ENCODE measurements around the gene CDK6. TPM values are rescaled to one million over a fixed set of nuclear protein-coding genes. Genes with fewer than 3 reads are reported as not detected.

CDK6 gene
- total RNA-seq, 1 experiment from 2014 or later, result 126 TPM

DNA sequence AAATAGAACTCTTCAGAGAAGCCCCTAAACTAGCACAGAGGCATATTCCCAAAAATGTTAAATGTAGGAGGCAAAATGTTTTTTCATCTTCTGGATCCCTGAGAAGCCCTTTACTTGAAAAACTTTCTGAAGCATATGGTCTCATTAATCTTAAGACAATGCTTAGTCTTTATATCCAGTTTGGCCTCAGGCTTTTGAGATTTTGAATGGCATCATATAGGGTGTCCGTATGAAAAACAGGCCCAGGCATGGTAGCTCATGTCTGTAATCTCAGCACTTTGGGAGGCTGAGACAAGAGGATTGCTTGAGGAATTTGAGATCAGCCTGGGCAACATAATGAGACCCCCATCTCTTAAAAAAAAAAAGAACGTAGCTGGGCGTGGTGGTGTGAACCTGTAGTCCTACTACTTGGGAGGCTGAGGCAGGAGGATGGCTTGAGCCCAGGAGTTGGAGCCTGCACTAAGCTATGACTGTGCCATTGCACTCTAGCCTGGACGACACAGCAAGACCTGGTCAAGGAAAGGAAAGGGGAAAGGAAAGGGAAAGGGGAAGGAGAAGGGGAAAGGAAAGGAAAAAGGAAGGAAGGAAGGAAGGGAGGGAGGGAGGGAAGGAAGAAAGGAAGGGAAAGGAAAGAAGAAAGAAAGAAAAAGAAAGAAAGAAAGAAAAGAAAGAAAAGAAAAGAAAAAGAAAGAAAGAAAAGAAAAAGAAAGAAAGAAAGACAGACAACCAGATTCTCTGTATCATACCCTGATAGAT is 119.4 kb downstream of the CDK6 start:
- no peak for DNase-seq (ENCODE audit: low read depth in 1 of 2, low spot score in 2 of 2)
- Histone ChIP-seq H3K27me3 (replicated peaks) (no peaks in the 10 kb centered on the region), H3K4me1 (replicated peaks) (peaks cover 60% of the 10 kb centered on the region), H3K27ac (peak overlapping the region; percentile 88), H3K4me3 (peak overlapping the region; percentile 31), H3K36me3 (peaks cover 30% of the 10 kb centered on the region), H3K9me3 (replicated peaks) (no peaks in the 10 kb centered on the region)

DNA sequence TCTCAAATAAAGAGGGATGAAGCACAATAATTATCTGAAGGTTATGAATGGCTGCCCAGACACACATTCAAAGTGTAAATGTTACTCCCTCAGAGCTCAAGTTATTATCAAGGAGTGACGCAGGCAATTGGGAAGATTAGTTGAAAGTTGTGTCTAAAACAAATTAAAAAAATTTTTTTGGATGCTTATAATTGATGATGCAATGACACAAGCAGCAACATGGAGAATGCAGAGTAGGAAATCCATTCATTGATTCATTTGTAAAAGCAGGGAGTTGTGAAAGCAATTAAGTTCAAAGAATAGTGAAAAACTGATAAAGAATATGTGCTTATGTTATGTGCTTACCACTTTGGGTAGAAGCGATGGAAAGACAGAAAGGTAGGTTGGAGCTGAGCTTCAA is 120.4 kb downstream of the CDK6 start:
- Histone ChIP-seq H3K27me3 (replicated peaks) (no peaks in the 10 kb centered on the region), H3K27ac (peak overlapping the region; percentile 60; the same call in 1 of the 2 replicates), H3K4me3 (no peak overlapping the region), H3K4me1 (replicated peaks) (peaks cover 60% of the 10 kb centered on the region), H3K36me3 (peaks cover 27% of the 10 kb centered on the region), H3K9me3 (replicated peaks) (no peaks in the 10 kb centered on the region)
- no peak for DNase-seq (ENCODE audit: low read depth in 1 of 2, low spot score in 2 of 2)

DNA sequence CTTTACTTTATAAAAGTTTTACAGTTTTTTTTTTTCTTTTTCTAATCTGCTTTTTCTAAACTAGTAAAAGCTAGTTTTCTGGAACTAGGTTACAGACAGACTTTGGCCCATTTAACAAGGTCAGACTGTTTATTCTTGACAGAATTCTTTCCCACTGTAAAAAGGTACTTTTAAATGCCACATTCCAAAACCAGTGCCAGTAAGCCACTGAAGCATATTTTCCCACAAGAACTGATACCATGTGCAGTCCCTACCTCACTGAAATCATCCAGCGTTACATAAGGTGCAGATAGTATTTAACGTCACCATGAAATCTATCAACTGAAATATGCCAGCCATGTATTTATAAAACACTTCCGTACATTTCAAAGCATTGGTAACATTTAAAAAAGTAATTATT is 121.6 kb downstream of the CDK6 start:
- Histone ChIP-seq H3K36me3 (peaks cover 34% of the 10 kb centered on the region), H3K4me1 (replicated peaks) (peaks cover 55% of the 10 kb centered on the region), H3K9me3 (replicated peaks) (no peaks in the 10 kb centered on the region), H3K27ac (peak overlapping the region; percentile 60), H3K4me3 (no peak overlapping the region), H3K27me3 (replicated peaks) (no peaks in the 10 kb centered on the region)
- peak in 1 of 2 experiments; percentile 41 for DNase-seq (ENCODE audit: low read depth in 1 of 2, low spot score in 2 of 2)

DNA sequence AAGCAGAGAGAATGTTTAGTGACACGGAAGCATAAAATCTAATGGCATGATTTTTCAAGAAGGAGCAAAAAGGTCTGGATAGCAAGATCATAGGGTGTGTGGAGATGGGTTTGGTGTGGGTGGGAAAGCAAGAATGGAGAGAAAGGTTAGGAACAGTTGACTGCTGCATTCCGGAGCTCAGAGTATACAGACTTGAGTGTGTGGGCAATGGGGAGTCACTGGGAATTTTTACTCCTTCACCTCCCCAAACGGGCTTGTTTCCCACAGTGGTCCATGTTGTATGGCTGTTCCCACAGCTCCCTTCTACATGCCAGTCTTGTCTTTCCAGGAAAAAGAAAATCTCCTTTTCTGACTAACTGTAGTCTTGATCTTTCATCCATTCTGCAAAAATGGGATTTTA is 122.1 kb downstream of the CDK6 start:
- Histone ChIP-seq H3K27ac (peak overlapping the region; percentile 60), H3K36me3 (peaks cover 35% of the 10 kb centered on the region), H3K9me3 (replicated peaks) (no peaks in the 10 kb centered on the region), H3K4me1 (replicated peaks) (peaks cover 51% of the 10 kb centered on the region), H3K27me3 (replicated peaks) (no peaks in the 10 kb centered on the region), H3K4me3 (no peak overlapping the region)
- DNase-seq (ENCODE audit: low read depth in 1 of 2, low spot score in 2 of 2), result peak in 1 of 2 experiments; percentile 42

DNA sequence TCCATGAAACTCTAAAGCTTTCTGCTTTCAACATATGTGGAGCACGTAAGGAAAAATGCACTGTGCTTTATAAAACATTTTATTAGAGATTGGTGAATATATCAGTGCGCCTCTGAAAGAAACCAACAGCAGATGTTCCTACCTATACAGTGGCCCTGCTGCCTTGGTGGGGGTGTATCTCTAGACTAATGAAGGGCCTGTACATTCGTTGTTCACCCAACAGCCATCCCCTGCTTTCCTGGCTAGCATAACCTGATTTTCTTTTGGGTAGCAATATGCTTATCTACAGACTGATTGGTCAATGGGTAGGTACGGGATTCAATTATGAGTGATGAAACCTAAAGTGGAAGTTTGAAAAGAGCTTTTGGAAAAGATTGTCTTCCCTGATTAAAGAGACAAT is 126.5 kb downstream of the CDK6 start:
- H3K9me3 ChIP-seq (replicated peaks), result no peaks in the 10 kb centered on the region
- H3K27me3 ChIP-seq (replicated peaks), result no peaks in the 10 kb centered on the region
- H3K4me1 ChIP-seq (replicated peaks), result peaks cover 14% of the 10 kb centered on the region
- no peak for DNase-seq (ENCODE audit: low read depth in 1 of 2, low spot score in 2 of 2)
- peaks cover 44% of the 10 kb centered on the region for H3K36me3 ChIP-seq
- H3K4me3 ChIP-seq, result no peak overlapping the region
- H3K27ac ChIP-seq, result no peak overlapping the region

DNA sequence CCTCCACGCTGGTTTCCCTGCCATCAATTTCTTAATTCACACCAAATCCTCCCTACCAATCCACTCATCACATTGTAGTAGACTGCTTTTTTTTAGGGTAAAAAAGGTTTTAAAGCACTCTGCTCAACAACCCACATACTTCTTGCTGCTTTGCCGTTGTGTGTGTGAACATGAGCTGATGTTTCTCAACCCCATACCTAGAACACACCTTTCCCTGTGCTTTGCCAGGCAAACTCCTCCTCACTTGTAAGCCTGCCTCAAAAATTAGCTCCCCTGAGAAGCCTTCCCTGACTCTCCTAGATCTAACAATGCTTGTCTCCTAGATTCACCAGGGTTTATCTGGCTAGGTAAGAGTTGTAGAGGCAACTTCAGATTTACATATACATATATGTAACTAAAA is 127.2 kb downstream of the CDK6 start:
- Histone ChIP-seq H3K9me3 (replicated peaks) (no peaks in the 10 kb centered on the region), H3K36me3 (peaks cover 49% of the 10 kb centered on the region), H3K4me3 (no peak overlapping the region), H3K27me3 (replicated peaks) (no peaks in the 10 kb centered on the region), H3K27ac (no peak overlapping the region), H3K4me1 (replicated peaks) (peaks cover 7% of the 10 kb centered on the region)
- no peak for DNase-seq (ENCODE audit: low read depth in 1 of 2, low spot score in 2 of 2)

DNA sequence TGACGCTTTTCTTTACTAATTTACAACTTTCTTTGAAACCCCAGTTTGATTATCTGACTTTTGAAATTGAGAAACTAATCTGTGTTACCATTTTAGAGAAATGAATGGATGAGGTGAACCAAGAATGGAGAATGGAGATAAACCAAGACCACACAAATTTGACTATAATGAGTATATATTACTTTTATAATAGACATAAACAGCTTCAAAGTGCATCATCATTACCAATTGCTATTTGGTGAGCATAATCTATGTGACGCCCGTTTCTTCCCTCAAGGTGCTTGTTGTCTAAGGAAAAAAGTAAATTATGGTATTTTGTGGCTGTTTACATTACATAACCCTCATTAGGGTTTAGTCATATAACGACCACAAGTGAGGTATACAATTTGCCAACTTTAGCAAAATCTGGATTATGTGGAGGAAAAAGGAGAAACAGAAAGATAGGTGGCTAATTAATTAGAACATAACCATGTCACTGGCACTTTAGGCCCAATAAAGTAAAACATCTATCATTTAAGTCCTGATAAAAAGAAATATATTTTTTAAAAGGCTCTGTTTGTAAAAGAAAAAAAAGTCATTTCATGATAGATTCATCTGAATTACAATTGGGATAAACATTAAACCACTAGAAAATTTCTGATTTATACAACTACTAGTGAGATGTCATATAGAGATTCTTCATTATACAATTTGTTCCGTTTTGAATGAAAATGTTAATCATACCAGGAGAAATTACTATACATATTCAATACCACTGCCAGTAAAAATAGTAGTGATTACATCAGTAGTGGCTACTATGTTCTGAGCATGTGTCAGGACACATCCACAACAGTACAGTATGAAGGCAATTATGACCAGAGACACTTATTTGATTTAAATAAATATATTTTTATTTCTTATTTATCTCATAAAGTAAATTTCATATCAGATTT is 128.0 kb downstream of the CDK6 start:
- no peak overlapping the region for H3K4me3 ChIP-seq
- DNase-seq (ENCODE audit: low read depth in 1 of 2, low spot score in 2 of 2), result no peak
- no peaks in the 10 kb centered on the region for H3K27me3 ChIP-seq (replicated peaks)
- no peak overlapping the region for H3K27ac ChIP-seq
- H3K9me3 ChIP-seq (replicated peaks), result no peaks in the 10 kb centered on the region
- H3K36me3 ChIP-seq, result peaks cover 47% of the 10 kb centered on the region
- H3K4me1 ChIP-seq (replicated peaks), result no peaks in the 10 kb centered on the region; the same call in 1 of the 2 replicates

DNA sequence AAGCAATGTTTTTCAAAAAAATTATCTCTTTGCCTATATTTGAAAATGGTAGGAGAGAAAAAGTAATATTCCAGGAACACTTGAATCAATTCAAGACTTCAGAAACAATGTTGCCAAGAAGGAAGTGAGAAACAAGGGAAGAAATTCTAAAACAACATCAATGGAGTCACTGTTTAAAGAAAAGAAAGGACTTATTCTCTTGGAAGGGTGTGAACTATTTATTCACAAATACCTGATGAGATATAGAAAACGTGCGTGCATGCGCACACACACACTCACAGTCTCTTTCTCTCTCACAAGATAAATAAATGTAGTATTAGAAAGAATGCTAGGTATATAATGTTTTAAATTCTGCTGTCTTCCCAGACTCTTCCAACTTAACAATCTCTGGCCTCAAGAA is 128.9 kb downstream of the CDK6 start:
- no peaks in the 10 kb centered on the region for H3K4me1 ChIP-seq (replicated peaks)
- H3K27me3 ChIP-seq (replicated peaks), result no peaks in the 10 kb centered on the region
- H3K27ac ChIP-seq, result no peak overlapping the region
- H3K36me3 ChIP-seq, result peaks cover 48% of the 10 kb centered on the region
- no peaks in the 10 kb centered on the region for H3K9me3 ChIP-seq (replicated peaks)
- no peak for DNase-seq (ENCODE audit: low read depth in 1 of 2, low spot score in 2 of 2)
- no peak overlapping the region for H3K4me3 ChIP-seq

DNA sequence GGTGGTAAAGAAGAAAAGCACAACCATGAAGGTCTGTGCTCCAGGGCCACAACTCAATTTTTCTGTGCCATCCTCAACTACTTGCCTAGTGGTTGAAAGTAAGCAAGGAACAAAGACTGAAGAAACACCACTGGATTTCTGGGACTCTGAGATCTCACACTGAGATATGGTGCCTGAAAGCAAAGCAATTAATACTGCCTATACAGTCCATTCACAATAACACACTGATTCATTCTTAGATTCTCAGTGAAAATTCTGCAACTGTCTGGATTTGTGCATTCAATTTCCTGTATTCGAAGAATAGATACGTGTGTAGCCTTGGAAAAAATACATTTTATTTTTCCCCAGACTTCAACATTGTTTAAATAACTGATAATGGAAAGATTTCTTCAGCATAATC is 129.8 kb downstream of the CDK6 start:
- Histone ChIP-seq H3K36me3 (peaks cover 48% of the 10 kb centered on the region), H3K27me3 (replicated peaks) (no peaks in the 10 kb centered on the region), H3K27ac (no peak overlapping the region), H3K9me3 (replicated peaks) (no peaks in the 10 kb centered on the region), H3K4me3 (no peak overlapping the region), H3K4me1 (replicated peaks) (no peaks in the 10 kb centered on the region)
- DNase-seq (ENCODE audit: low read depth in 1 of 2, low spot score in 2 of 2), result no peak

DNA sequence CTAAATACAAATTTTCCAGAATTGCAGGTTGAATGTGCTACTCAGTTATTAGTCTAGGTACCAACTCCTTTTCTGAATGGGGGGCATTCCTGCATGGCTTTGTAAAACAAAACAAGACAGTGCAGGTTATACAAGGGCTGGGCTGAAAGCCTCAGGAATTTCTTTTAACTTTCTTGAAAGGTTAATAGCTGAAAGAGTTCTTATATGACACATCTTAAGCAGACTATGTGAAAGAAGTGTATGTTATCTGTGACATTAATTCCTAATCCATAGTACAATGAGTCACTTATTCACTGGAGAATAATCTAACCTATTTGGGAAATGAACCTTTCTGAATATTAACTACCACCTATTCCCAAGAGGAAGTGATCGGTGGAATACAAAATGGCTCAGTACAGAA is 130.5 kb downstream of the CDK6 start:
- DNase-seq (ENCODE audit: low read depth in 1 of 2, low spot score in 2 of 2), result no peak
- no peaks in the 10 kb centered on the region for H3K4me1 ChIP-seq (replicated peaks)
- H3K27ac ChIP-seq, result no peak overlapping the region
- no peaks in the 10 kb centered on the region for H3K27me3 ChIP-seq (replicated peaks)
- H3K9me3 ChIP-seq (replicated peaks), result no peaks in the 10 kb centered on the region
- H3K4me3 ChIP-seq, result no peak overlapping the region
- peaks cover 44% of the 10 kb centered on the region for H3K36me3 ChIP-seq

DNA sequence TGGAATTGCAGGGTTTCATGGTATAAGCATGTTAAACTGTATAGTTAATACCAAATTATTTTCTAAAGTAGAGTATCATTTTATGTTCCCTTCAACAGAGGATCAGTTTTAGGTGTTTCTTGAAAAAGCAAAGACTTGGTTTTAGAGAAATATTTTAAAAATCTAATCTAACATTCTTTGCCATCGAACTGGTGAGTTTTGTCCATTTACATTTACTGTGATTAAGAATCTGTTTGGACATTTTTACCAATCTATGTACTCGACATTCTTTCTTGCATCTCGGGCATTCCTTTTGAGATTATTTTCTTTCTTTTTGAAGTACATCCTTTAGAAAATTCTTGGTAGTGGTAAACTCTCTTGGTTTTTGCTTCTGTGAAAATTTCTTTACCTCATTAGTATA is 131.5 kb downstream of the CDK6 start:
- Histone ChIP-seq H3K9me3 (replicated peaks) (no peaks in the 10 kb centered on the region), H3K27ac (no peak overlapping the region), H3K4me1 (replicated peaks) (no peaks in the 10 kb centered on the region; the same call in 1 of the 2 replicates), H3K4me3 (no peak overlapping the region), H3K27me3 (replicated peaks) (no peaks in the 10 kb centered on the region), H3K36me3 (peaks cover 36% of the 10 kb centered on the region)
- no peak for DNase-seq (ENCODE audit: low read depth in 1 of 2, low spot score in 2 of 2)

DNA sequence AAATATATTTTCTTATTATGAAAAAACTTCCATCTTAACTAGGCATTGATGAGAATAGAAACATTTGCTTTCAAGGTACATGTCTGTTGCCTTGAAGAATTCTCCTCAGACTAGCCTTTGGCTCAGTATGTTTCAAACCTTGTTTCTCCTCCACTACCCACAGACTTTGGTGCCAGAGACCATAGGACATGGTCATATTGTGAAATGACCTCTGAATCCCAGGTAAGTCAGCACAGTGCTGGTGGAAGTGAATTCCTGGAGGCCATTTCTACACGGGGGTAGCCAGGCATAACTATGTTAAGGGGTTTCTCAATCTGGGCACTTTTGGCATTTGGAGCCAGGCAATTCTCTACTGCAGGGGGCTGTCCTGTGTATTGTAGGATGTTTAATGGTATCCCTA is 133.8 kb downstream of the CDK6 start:
- H3K9me3 ChIP-seq (replicated peaks), result no peaks in the 10 kb centered on the region

DNA sequence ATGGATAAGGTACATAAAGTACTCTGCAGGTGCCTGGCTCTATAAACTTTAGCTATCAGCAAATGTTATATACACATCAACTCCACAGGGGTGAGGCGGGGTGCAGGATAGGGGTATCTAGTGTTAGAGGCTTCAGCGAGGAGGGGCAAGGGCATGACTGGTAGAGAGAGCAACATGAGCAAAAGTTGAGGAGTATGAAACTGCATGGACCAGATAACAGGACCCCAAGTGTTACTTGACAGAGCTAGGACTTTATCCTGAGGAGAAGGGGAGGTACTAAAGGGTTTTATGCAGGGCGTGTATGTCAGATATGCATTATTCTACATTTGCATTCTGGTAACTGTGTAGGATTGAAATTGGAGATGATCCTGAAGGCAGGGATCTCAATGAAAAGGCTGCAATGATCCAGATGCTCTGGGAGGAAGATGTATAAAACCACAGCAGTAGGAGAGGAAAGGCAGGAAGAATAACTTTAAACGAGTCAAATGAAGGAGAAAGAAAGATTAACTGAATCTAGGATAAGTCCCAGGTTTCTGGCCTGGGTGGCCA is 136.3 kb downstream of the CDK6 start:
- no peaks in the 10 kb centered on the region for H3K27me3 ChIP-seq (replicated peaks)
- H3K9me3 ChIP-seq (replicated peaks), result no peaks in the 10 kb centered on the region
- H3K36me3 ChIP-seq, result peaks cover 33% of the 10 kb centered on the region
- peaks cover 44% of the 10 kb centered on the region for H3K4me1 ChIP-seq (replicated peaks)
- H3K4me3 ChIP-seq, result no peak overlapping the region
- no peak overlapping the region for H3K27ac ChIP-seq
- no peak for DNase-seq (ENCODE audit: low read depth in 1 of 2, low spot score in 2 of 2)

More for the DNA sequence above, 133.8 kb downstream of the CDK6 start:
- H3K27me3 ChIP-seq (replicated peaks), result no peaks in the 10 kb centered on the region
- DNase-seq (ENCODE audit: low read depth in 1 of 2, low spot score in 2 of 2), result no peak
- peaks cover 37% of the 10 kb centered on the region for H3K36me3 ChIP-seq
- H3K4me1 ChIP-seq (replicated peaks), result peaks cover 19% of the 10 kb centered on the region
- H3K4me3 ChIP-seq, result no peak overlapping the region
- H3K27ac ChIP-seq, result no peak overlapping the region

DNA sequence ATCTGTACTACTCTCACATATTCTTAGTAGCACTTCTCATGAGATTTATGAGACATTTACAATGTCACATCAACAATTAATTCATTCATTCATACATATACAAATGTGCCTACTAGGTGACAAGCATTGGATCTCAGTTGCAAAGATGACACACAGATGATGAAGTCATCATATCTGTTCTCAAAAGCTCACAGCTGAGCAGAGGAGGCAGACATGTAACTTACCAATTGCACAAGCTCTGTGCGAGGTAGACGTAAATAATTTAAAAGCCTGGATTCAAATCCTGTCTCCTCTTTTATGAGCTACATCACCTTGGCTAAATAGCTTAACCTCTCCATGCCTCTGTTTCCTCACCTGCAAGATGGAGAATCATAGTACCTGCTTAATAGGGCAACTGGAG is 136.8 kb downstream of the CDK6 start:
- Histone ChIP-seq H3K36me3 (peaks cover 28% of the 10 kb centered on the region), H3K27ac (peak overlapping the region; percentile 93), H3K27me3 (replicated peaks) (no peaks in the 10 kb centered on the region), H3K4me1 (replicated peaks) (peaks cover 49% of the 10 kb centered on the region), H3K4me3 (no peak overlapping the region), H3K9me3 (replicated peaks) (no peaks in the 10 kb centered on the region)
- DNase-seq (ENCODE audit: low read depth in 1 of 2, low spot score in 2 of 2), result no peak
